ENCODE measurements around the gene RANBP10.

GRCh38 chr16:67675579-67675935 lies 130.8 kb downstream of the RANBP10 start:
- no peak for TF ChIP-seq CTCF (IDR thresholded peaks at IDR 0.05)
- TF ChIP-seq POLR2AphosphoS5 (IDR thresholded peaks at IDR 0.05; ENCODE audit: low read depth, low read length), result no peak
- TF ChIP-seq REST (IDR thresholded peaks at IDR 0.05; ENCODE audit: insufficient read depth in 1 of 2, low read depth in 2 of 2, low read length in 1 of 2), result no peak
- no peak for TF ChIP-seq SIN3A (IDR thresholded peaks at IDR 0.05; ENCODE audit: borderline replicate concordance, insufficient read depth, low read depth, low read length)
